Right lobe of liver (tissue), 4 donors: Measurements from ENCODE around the gene SULT1A2.

Experiments used
- POLR2A ChIP-seq: fragments of 450-650 bp; IDR thresholded peaks from one replicate; pipeline ENCODE4 v1.6.1; 2017; ENCODE audit warnings: antibody characterized with exemption, mild to moderate bottlenecking
- TF ChIP-seq, protein P1 (sequence below), 4 donors: fragments of 200-600 bp in 3 of 4; fragments of 450-650 bp in 1 of 4; IDR thresholded peaks; one replicate each; pipeline versions ENCODE4 v1.5.1 to v1.8.0; 2016 to 2022; ENCODE audit warnings: antibody characterized with exemption in 4 of 4, mild to moderate bottlenecking in 2 of 4
- donor health status: DM: no; HTN: no; CAD: no.
- donor health status: DM: no; HTN: no; CAD: no.
- donor health status: DM: no; HTN: yes; CAD: no.

DNA sequence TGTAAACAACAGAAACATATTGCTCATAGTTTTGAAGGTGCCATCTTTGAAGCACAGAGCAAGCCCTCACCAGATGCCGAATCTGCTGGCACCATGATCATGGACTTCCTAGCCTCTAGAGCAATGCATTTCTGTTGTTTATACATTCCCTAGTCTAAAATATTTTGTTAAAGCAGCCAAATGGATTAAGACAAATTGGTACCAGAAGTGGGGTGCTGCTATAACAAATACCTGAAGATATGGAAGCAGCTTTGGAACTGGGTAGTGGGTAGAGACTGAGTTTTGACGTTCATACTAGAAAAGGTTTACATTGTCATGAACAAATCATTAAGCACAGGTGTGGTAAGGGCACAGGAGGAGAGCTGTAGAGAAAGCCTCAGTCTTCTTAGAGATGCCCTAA, 29.6 kb downstream of the SULT1A2 start:
- TF ChIP-seq, protein P1, sequence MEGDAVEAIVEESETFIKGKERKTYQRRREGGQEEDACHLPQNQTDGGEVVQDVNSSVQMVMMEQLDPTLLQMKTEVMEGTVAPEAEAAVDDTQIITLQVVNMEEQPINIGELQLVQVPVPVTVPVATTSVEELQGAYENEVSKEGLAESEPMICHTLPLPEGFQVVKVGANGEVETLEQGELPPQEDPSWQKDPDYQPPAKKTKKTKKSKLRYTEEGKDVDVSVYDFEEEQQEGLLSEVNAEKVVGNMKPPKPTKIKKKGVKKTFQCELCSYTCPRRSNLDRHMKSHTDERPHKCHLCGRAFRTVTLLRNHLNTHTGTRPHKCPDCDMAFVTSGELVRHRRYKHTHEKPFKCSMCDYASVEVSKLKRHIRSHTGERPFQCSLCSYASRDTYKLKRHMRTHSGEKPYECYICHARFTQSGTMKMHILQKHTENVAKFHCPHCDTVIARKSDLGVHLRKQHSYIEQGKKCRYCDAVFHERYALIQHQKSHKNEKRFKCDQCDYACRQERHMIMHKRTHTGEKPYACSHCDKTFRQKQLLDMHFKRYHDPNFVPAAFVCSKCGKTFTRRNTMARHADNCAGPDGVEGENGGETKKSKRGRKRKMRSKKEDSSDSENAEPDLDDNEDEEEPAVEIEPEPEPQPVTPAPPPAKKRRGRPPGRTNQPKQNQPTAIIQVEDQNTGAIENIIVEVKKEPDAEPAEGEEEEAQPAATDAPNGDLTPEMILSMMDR (IDR thresholded peaks at IDR 0.05) = no peak
- no peak for TF ChIP-seq POLR2A
